Measurements from ENCODE around the gene CHAT.

DNA sequence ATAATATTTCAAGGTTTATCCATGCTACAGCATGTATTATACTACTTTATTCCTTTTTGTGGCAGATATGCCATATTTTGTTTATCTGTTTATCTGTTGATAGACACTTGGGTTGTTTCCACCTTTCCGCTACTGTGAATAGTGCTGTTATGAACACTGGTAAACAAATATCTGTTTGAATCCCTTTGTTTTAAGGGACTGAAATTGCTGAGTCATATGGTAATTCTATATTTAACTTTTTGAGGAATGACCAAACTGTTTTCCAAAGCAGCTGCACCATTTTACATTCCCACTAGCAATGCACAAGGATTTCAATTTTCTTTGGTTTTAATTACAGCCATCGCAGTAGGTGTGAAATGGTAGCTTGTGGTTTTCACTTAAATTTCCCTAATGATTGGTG is 69.0 kb downstream of the CHAT start:
- TF ChIP-seq SUZ12 (IDR thresholded peaks at IDR 0.05; ENCODE audit: extremely low read depth, insufficient read depth, insufficient read length) (no peak), ZNF274 (IDR thresholded peaks at IDR 0.05; ENCODE audit: low read depth, low read length) (no peak), YY1 (IDR thresholded peaks at IDR 0.05; ENCODE audit: insufficient read depth, insufficient read length) (no peak)
